AG04450 (cell line): ENCODE results near the gene VWA3A. TPM values are rescaled to one million over a fixed set of nuclear protein-coding genes. Genes with fewer than 3 reads are reported as not detected.

Experiments
- CTCF ChIA-PET: fragments of 300-600, 350-600 bp; formaldehyde crosslinking; extraction: SDS; loops from one replicate; lab custom pipeline; 2022; ENCODE audit warnings: antibody characterized with exemption, inconsistent platforms; lab: Charles Lee
- POLR2A ChIA-PET: fragments of 350-600 bp; formaldehyde crosslinking; extraction: SDS; loops from one replicate; lab custom pipeline; 2021; ENCODE audit warnings: antibody characterized with exemption, inconsistent platforms; lab: Yijun Ruan, JAX
- DNase-seq: peaks from one replicate; pipeline ENCODE4 v3.0.0-alpha.2; 2011; ENCODE audit warnings: low read depth, low spot score
- H3K27ac ChIP-seq: one replicate; pipeline ENCODE4 v1.5.1; 2012; ENCODE audit warnings: low read depth, low read length, control low read depth
- H3K27me3 ChIP-seq: one replicate; pipeline ENCODE4 v1.6.0; 2012; ENCODE audit warnings: low read length; ENCODE audit not compliant: control insufficient read depth, insufficient read depth
- H3K4me3 ChIP-seq: 2 replicates; pipeline ENCODE4 v1.5.1; 2011; ENCODE audit warnings: mild to moderate bottlenecking, low read depth, low read length, control low read depth
- H3K9me3 ChIP-seq: 2 replicates; pipeline ENCODE4 v1.5.1; 2012; ENCODE audit warnings: low read length; ENCODE audit not compliant: control insufficient read depth, insufficient read depth
- CTCF ChIP-seq: IDR thresholded peaks from 2 replicates; pipeline ENCODE4 v1.5.1; 2011; ENCODE audit warnings: low read depth, low read length, control low read depth, inconsistent platforms
- polyA plus RNA-seq: library from polyadenylated mRNA; depleted of rRNA; stranded (reverse); fragments of >200 nt; gene quantifications from 2 replicates; pipeline ENCODE4 v1.2.3, GENCODE V29; 2011

Gene VWA3A
- polyA plus RNA-seq, 1 experiment, result not detected

GRCh38 chr16:22120440-22120839 lies 28.1 kb downstream of the VWA3A start:
- CTCF ChIA-PET, result no interaction called here
- POLR2A ChIA-PET, result no interaction called here

GRCh38 chr16:22122239-22122638 lies 29.9 kb downstream of the VWA3A start:
- H3K4me3 ChIP-seq, result no peak overlapping the region
- no peak for TF ChIP-seq CTCF
- H3K27me3 ChIP-seq, result no peaks in the 10 kb centered on the region
- DNase-seq, result no peak
- H3K27ac ChIP-seq, result no peak overlapping the region
- CTCF ChIA-PET, result no interaction called here
- POLR2A ChIA-PET, result no interaction called here
- no peaks in the 10 kb centered on the region for H3K9me3 ChIP-seq

More at GRCh38 chr16:22120440-22120839, 28.1 kb downstream of the VWA3A start:
- no peak overlapping the region for H3K4me3 ChIP-seq
- no peak for DNase-seq
- no peak for TF ChIP-seq CTCF
- H3K27me3 ChIP-seq, result no peaks in the 10 kb centered on the region
- H3K9me3 ChIP-seq, result no peaks in the 10 kb centered on the region
- no peak overlapping the region for H3K27ac ChIP-seq

GRCh38 chr16:22123146-22123545 lies 30.8 kb downstream of the VWA3A start:
- DNase-seq, result no peak
- CTCF ChIA-PET, result no interaction called here

GRCh38 chr16:22123759-22124490 lies 31.6 kb downstream of the VWA3A start:
- Histone ChIP-seq H3K27me3 (peaks cover 3% of the 10 kb centered on the region), H3K9me3 (no peaks in the 10 kb centered on the region), H3K27ac (no peak overlapping the region), H3K4me3 (no peak overlapping the region)
- POLR2A ChIA-PET, result no interaction called here
- TF ChIP-seq CTCF, result no peak
- CTCF ChIA-PET, result no interaction called here
- DNase-seq, result no peak

More at GRCh38 chr16:22123146-22123545, 30.8 kb downstream of the VWA3A start:
- POLR2A ChIA-PET, result no interaction called here
- Histone ChIP-seq H3K27ac (no peak overlapping the region), H3K9me3 (no peaks in the 10 kb centered on the region), H3K4me3 (no peak overlapping the region), H3K27me3 (peaks cover 3% of the 10 kb centered on the region)
- no peak for TF ChIP-seq CTCF

- DNase-seq, result no peak
Measured at GRCh38 chr16:22124583-22125284, 32.4 kb downstream of the VWA3A start.

More at GRCh38 chr16:22124583-22125284, 32.4 kb downstream of the VWA3A start:
- Histone ChIP-seq H3K9me3 (no peaks in the 10 kb centered on the region), H3K4me3 (no peak overlapping the region), H3K27me3 (peaks cover 3% of the 10 kb centered on the region), H3K27ac (no peak overlapping the region)
- TF ChIP-seq CTCF, result no peak
- CTCF ChIA-PET, result no interaction called here
- POLR2A ChIA-PET, result no interaction called here
